Ovary (tissue), 9 donors: ENCODE results near the gene MRPL57. TPM values are rescaled to one million over a fixed set of nuclear protein-coding genes. Genes with fewer than 3 reads are reported as not detected.

Source experiments
- DNase-seq, 5 donors: peaks; one replicate each; pipeline ENCODE4 v3.0.0-alpha.2; 2019 to 2020
- H3K27ac ChIP-seq, 2 donors: fragments of 200-600 bp; one replicate each; pipeline versions ENCODE4 v1.5.1 to v1.8.0; 2019 to 2022
- H3K27me3 ChIP-seq: fragments of 200-600 bp; one replicate; pipeline ENCODE4 v1.8.0; 2022
- H3K36me3 ChIP-seq: fragments of 200-600 bp; sonication (generic); one replicate; pipeline ENCODE4 v1.5.1; 2019
- H3K4me1 ChIP-seq: one replicate; pipeline ENCODE4 v1.8.1; 2013; ENCODE audit warnings: mild to moderate bottlenecking, moderate library complexity; ENCODE audit not compliant: insufficient read depth
- H3K4me3 ChIP-seq: fragments of 200-600 bp; sonication (generic); one replicate; pipeline ENCODE4 v1.5.1; 2017
- H3K9me3 ChIP-seq, 2 donors: fragments of 200-600 bp in 1 of 2; sonication (generic) in 1 of 2; one replicate each; pipeline versions ENCODE4 v1.5.1 to v1.8.1; 2013 to 2019; ENCODE audit warnings: mild to moderate bottlenecking in 1 of 2, moderate library complexity in 1 of 2
- CTCF ChIP-seq, 3 donors: fragments of 450-650 bp in 2 of 3; fragments of 200-600 bp in 1 of 3; IDR thresholded peaks; one replicate each; pipeline versions ENCODE4 v1.5.1 to v1.8.0; 2016 to 2022; ENCODE audit warnings: antibody characterized with exemption in 3 of 3, mild to moderate bottlenecking in 1 of 3
- EP300 ChIP-seq: sonication (generic); formaldehyde crosslinking; IDR thresholded peaks from one replicate; pipeline ENCODE4 v1.6.1; 2017; ENCODE audit warnings: antibody characterized with exemption
- POLR2A ChIP-seq: fragments of 450-650 bp; IDR thresholded peaks from one replicate; pipeline ENCODE4 v1.6.1; 2017; ENCODE audit warnings: antibody characterized with exemption, mild to moderate bottlenecking, moderate library complexity
- WGBS, 3 donors: extraction: QIAGEN DNeasy Blood & Tissue Kit in 1 of 3; methylation state at CpG; one replicate each; pipeline versions ENCODE4 v1.1.5 to v1.1.7; 2013 to 2017; 5-methylcytosine and 5-hydroxymethylcytosine counted together
- intact Hi-C, 4 donors: fragments of 100-400 bp; cut with DNase I; formaldehyde crosslinking; loops; one replicate each; pipeline versions ENCODE4 v1.11.0 to v1.15.1; 2022 to 2023
- polyA plus RNA-seq, 2 donors: library from polyadenylated mRNA; stranded (reverse); fragments of 200-250 nt in 1 of 2; fragments of 350-450 nt in 1 of 2; fragmentation: Illumina TruSeq in 1 of 2; extraction: RNeasy Lipid Tissue Mini Kit (QIAGEN cat#74804) in 1 of 2; gene quantifications; one replicate each; pipeline ENCODE4 v1.2.3, GENCODE V29; 2013 to 2014
- total RNA-seq, 7 donors: library from RNA; depleted of rRNA in 2 of 7; stranded (reverse); fragments of >200 nt in 2 of 7; fragmentation: NEBNext Ultra II Directional in 3 of 7; extraction: Animal tissue kit (Norgen Biotek cat#: 25700) in 3 of 7; gene quantifications; one replicate each; pipeline versions ENCODE4 v1.1.0 to v1.2.4, GENCODE V29; 2016 to 2023
- donor health status: DM: no; HTN: no; CAD: no; lungs with moderate emphysema.
- donor health status: DM: no; HTN: no; CAD: no.
- donor health status: Bipolar disorder and iron deficiency.
- donor health status: DM: yes; HTN: yes; CAD: no.
- donor health status: DM: no; HTN: no; CAD: no.
- donor health status: DM: yes; HTN: yes; CAD: no.

MRPL57 gene
- total and polyA plus RNA-seq, 9 donors: 16.1 to 39.3 (median 19.7) TPM

GRCh38 chr13:21142766-21143165 lies 33.7 kb upstream of the MRPL57 start:
- Histone ChIP-seq H3K4me1 (peaks cover 12% of the 10 kb centered on the region), H3K36me3 (no peaks in the 10 kb centered on the region), H3K4me3 (no peak overlapping the region), H3K9me3 (no peaks in the 10 kb centered on the region), H3K27me3 (no peaks in the 10 kb centered on the region), H3K27ac (no peak overlapping the region)
- DNase-seq: no peak
- intact Hi-C loops: no loop called here
- 87 to 91% (median 88%) methylated on average over 3 of the region's 3 CpGs for WGBS, 3 donors
- TF ChIP-seq EP300: no peak
- no peak for TF ChIP-seq POLR2A
- TF ChIP-seq CTCF (IDR thresholded peaks at IDR 0.05): no peak

- no peak overlapping the region for H3K27ac ChIP-seq
- no peaks in the 10 kb centered on the region for H3K27me3 ChIP-seq
- 56 to 66% (median 60%) methylated on average over 4 of the region's 4 CpGs for WGBS, 3 donors
- TF ChIP-seq POLR2A: no peak
- no peak for TF ChIP-seq EP300
- no peak for TF ChIP-seq CTCF (IDR thresholded peaks at IDR 0.05)
- H3K4me3 ChIP-seq: no peak overlapping the region
- no peaks in the 10 kb centered on the region for H3K36me3 ChIP-seq
- H3K9me3 ChIP-seq: no peaks in the 10 kb centered on the region
- intact Hi-C loops: no loop called here
- peaks cover 2% of the 10 kb centered on the region for H3K4me1 ChIP-seq
- DNase-seq: no peak
These were observed 28.6 kb upstream of the MRPL57 start for GRCh38 chr13:21147827-21148226.

GRCh38 chr13:21148557-21149258 lies 27.8 kb upstream of the MRPL57 start:
- DNase-seq: no peak
- H3K27me3 ChIP-seq: no peaks in the 10 kb centered on the region
- H3K4me3 ChIP-seq: no peak overlapping the region
- H3K36me3 ChIP-seq: no peaks in the 10 kb centered on the region
- TF ChIP-seq POLR2A (no peak), EP300 (no peak), CTCF (IDR thresholded peaks at IDR 0.05) (no peak)
- intact Hi-C loops: no loop called here
- no peaks in the 10 kb centered on the region for H3K4me1 ChIP-seq
- H3K27ac ChIP-seq: no peak overlapping the region
- no peaks in the 10 kb centered on the region for H3K9me3 ChIP-seq
- WGBS, 3 donors: 59 to 62% (median 60%) methylated on average over 5 of the region's 5 CpGs

GRCh38 chr13:21149568-21149967 lies 26.9 kb upstream of the MRPL57 start:
- H3K27ac ChIP-seq: no peak overlapping the region
- intact Hi-C loops: no loop called here
- H3K36me3 ChIP-seq: no peaks in the 10 kb centered on the region
- H3K9me3 ChIP-seq: no peaks in the 10 kb centered on the region
- DNase-seq: no peak
- WGBS, 3 donors: 46 to 57% (median 54%) methylated on average over 1 of the region's 1 CpG
- no peaks in the 10 kb centered on the region for H3K27me3 ChIP-seq
- H3K4me3 ChIP-seq: no peak overlapping the region
- no peaks in the 10 kb centered on the region for H3K4me1 ChIP-seq
- TF ChIP-seq POLR2A (no peak), CTCF (IDR thresholded peaks at IDR 0.05) (no peak), EP300 (no peak)
